Neural crest cell (in vitro differentiated cells): ENCODE results near the gene PEX16. TPM values are rescaled to one million over a fixed set of nuclear protein-coding genes. Genes with fewer than 3 reads are reported as not detected.

Experiments used
- DNase-seq: peaks from one replicate; pipeline ENCODE4 v3.0.0; 2021; ENCODE audit warnings: low read depth, mixed read lengths, low spot score
- H3K27ac Mint-ChIP-seq: one replicate; pipeline ENCODE4 v1.8.0; 2021; ENCODE audit warnings: mild to moderate bottlenecking, mixed read lengths; ENCODE audit not compliant: unreplicated experiment
- H3K27me3 Mint-ChIP-seq: 2 replicates; pipeline ENCODE4 v1.8.0; 2021; ENCODE audit warnings: low read depth, mild to moderate bottlenecking, mixed read lengths
- H3K36me3 Mint-ChIP-seq: 2 replicates; pipeline ENCODE4 v1.8.0; 2021; ENCODE audit warnings: low read depth, mild to moderate bottlenecking, mixed read lengths
- H3K4me1 Mint-ChIP-seq: 2 replicates; pipeline ENCODE4 v1.8.0; 2021; ENCODE audit warnings: mixed read lengths
- H3K4me3 Mint-ChIP-seq: one replicate; pipeline ENCODE4 v1.8.0; 2021; ENCODE audit warnings: mild to moderate bottlenecking, mixed read lengths
- H3K9me3 Mint-ChIP-seq: 2 replicates; pipeline ENCODE4 v1.8.0; 2021; ENCODE audit warnings: mixed read lengths
- total RNA-seq: library from RNA; stranded (reverse); gene quantifications from 2 replicates; pipeline ENCODE4 v1.2.1, GENCODE V29; 2021
- TF ChIP-seq, protein P1 (sequence below): fragments of 200-600 bp; sonication (generic); conservative IDR thresholded peaks from 2 replicates; pipeline ENCODE4 v1.5.0; 2021; ENCODE audit warnings: antibody characterized with exemption, mild to moderate bottlenecking

The PEX16 gene
- total RNA-seq, 1 donor from 2014 or later, result 29.6 TPM

DNA sequence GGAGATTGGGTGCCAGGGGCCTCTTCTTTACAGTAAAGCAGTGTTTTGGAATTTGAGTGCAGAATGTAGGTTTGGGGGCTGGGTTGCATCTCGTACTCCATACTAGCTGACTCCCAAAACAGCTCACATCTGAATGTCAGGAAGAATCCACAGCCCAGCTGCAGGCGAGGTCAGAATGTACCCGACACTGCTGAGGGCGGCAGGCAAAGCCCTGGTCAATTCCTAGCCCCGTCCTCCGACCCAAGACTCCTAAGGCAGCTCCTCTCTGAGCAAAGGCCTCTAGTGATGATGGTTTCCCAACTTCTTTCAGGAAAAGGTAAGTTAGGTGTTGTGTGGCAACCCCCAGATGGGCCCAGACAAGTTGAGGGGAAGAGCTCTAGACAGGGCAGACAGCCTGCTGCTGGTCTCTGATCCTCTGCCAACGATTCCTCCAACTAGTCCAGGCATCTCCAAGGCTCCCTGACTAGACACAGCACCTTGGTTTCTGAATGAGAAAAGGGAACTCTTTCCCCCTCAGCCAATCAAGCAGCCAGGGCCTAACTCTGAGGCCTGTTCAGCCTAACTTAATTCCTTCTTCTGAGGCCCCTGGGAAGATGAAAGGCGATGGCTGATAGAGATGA, 13.4 kb upstream of the PEX16 start:
- Mint-ChIP-seq H3K4me3 (no peak overlapping the region), H3K27me3 (peaks cover 8% of the 10 kb centered on the region), H3K4me1 (no peaks in the 10 kb centered on the region), H3K27ac (no peak overlapping the region), H3K9me3 (no peaks in the 10 kb centered on the region), H3K36me3 (no peaks in the 10 kb centered on the region)
- DNase-seq, result no peak
- TF ChIP-seq, protein P1, sequence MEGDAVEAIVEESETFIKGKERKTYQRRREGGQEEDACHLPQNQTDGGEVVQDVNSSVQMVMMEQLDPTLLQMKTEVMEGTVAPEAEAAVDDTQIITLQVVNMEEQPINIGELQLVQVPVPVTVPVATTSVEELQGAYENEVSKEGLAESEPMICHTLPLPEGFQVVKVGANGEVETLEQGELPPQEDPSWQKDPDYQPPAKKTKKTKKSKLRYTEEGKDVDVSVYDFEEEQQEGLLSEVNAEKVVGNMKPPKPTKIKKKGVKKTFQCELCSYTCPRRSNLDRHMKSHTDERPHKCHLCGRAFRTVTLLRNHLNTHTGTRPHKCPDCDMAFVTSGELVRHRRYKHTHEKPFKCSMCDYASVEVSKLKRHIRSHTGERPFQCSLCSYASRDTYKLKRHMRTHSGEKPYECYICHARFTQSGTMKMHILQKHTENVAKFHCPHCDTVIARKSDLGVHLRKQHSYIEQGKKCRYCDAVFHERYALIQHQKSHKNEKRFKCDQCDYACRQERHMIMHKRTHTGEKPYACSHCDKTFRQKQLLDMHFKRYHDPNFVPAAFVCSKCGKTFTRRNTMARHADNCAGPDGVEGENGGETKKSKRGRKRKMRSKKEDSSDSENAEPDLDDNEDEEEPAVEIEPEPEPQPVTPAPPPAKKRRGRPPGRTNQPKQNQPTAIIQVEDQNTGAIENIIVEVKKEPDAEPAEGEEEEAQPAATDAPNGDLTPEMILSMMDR, result no peak

GRCh38 chr11:45930031-45930794, 12.5 kb upstream of the PEX16 start:
- no peak overlapping the region for H3K27ac Mint-ChIP-seq
- peaks cover 16% of the 10 kb centered on the region for H3K27me3 Mint-ChIP-seq

DNA sequence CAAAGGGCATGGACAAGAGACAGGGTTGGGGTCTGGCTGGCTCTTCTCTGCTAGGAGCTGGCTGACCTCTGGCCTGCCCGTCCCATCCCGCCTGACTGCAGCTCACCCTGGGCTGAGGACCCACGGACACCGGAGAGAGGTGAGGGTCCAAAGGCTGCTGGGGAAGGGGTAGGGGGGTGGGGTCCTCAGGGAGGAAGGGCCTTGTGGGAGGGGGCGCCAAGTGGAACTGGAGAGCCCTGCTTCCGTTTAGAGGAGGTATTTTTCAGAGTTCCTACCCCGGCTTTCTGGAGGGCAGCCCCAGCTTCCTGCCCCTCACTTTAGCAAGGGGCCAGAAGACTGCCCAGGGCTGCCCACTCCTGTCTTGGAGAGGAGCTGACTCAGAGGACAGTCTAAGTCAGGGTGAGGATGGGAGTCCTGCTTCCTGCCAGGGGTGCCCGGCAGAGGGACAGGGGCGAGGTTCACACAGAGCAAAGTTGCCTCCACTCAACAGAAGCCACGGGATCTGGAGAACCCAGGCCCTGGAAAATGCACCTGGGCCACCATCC, 11.9 kb upstream of the PEX16 start:
- Mint-ChIP-seq H3K27me3 (peaks cover 23% of the 10 kb centered on the region), H3K36me3 (no peaks in the 10 kb centered on the region), H3K27ac (no peak overlapping the region), H3K4me1 (no peaks in the 10 kb centered on the region), H3K9me3 (no peaks in the 10 kb centered on the region), H3K4me3 (no peak overlapping the region)
- DNase-seq, result no peak
- TF ChIP-seq, protein P1, result no peak

More at GRCh38 chr11:45930031-45930794, 12.5 kb upstream of the PEX16 start:
- no peak for DNase-seq
- Mint-ChIP-seq H3K36me3 (no peaks in the 10 kb centered on the region), H3K4me1 (no peaks in the 10 kb centered on the region), H3K4me3 (no peak overlapping the region), H3K9me3 (no peaks in the 10 kb centered on the region)
- TF ChIP-seq, protein P1, result no peak

GRCh38 chr11:45928535-45929215, 11.0 kb upstream of the PEX16 start:
- H3K27ac Mint-ChIP-seq, result no peak overlapping the region
- H3K9me3 Mint-ChIP-seq, result no peaks in the 10 kb centered on the region
- TF ChIP-seq, protein P1, result no peak
- H3K4me3 Mint-ChIP-seq, result no peak overlapping the region
- H3K36me3 Mint-ChIP-seq, result no peaks in the 10 kb centered on the region
- no peak for DNase-seq
- peaks cover 6% of the 10 kb centered on the region for H3K4me1 Mint-ChIP-seq
- H3K27me3 Mint-ChIP-seq, result peaks cover 31% of the 10 kb centered on the region

DNA sequence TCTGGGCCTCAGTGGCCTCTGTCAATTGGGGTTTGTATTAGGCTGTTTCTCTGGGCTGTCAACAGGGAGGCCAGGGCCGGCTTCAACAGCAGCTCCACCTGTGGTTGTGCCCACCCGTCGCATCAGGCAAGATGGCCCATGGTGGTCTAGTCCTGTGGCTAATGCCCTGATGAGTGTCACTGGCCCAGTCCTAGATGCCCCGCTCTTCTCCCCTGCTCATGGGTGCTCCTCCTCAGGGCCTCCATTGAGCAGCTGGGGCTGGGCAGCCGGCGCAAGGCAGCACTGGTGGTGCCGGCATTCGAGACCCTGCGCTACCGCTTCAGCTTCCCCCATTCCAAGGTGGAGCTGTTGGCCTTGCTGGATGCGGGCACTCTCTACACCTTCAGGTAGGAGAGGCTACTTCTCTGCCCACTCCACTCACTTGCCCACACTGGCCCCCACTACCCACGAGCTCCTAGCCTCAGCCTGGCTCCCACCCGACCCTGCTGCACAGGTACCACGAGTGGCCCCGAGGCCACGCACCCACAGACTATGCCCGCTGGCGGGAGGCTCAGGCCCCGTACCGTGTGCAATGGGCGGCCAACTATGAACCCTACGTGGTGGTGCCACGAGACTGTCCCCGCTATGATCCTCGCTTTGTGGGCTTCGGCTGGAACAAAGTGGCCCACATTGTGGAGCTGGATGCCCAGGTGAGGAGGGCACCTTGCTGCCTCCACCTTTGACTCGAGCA, 10.2 kb upstream of the PEX16 start:
- H3K27me3 Mint-ChIP-seq, result peaks cover 37% of the 10 kb centered on the region
- H3K4me3 Mint-ChIP-seq, result peak overlapping the region; percentile 42
- H3K9me3 Mint-ChIP-seq, result no peaks in the 10 kb centered on the region
- no peaks in the 10 kb centered on the region for H3K36me3 Mint-ChIP-seq
- H3K27ac Mint-ChIP-seq, result no peak overlapping the region
- no peak for DNase-seq
- TF ChIP-seq, protein P1, result no peak
- peaks cover 6% of the 10 kb centered on the region for H3K4me1 Mint-ChIP-seq
